Endothelial cell of umbilical vein (primary cell): ENCODE results near the gene NRG3. TPM values are rescaled to one million over a fixed set of nuclear protein-coding genes. Genes with fewer than 3 reads are reported as not detected.

Experiments
- BruUV-seq: library from RNA; stranded (reverse); fragments of 400-500 nt; replicated peaks from 2 replicates; lab custom pipeline; 2021; lab: Mats Ljungman, UMichigan
- CTCF ChIA-PET: fragments of 300-600, 350-600 bp; sonication (Branson Sonifier 250); formaldehyde crosslinking; loops from one replicate; lab custom pipeline; 2021; ENCODE audit warnings: antibody characterized with exemption, inconsistent platforms; lab: Charles Lee
- POLR2A ChIA-PET: fragments of 300-600, 350-600 bp; sonication (Branson Sonifier 250); formaldehyde crosslinking; loops from one replicate; lab custom pipeline; 2021; ENCODE audit warnings: antibody characterized with exemption, inconsistent platforms; lab: Charles Lee
- DNase-seq: peaks from one replicate; pipeline ENCODE4 v3.0.0-alpha.2; 2011; ENCODE audit warnings: low read depth, low spot score
- FAIRE-seq: peaks from 2 replicates; lab custom pipeline; 2011; peaks lifted over from hg19 to GRCh38; lab: Jason Lieb, UNC
- H2AFZ ChIP-seq: 2 replicates; pipeline ENCODE4 v1.6.0; 2012; ENCODE audit warnings: low read depth, low read length, control low read depth, inconsistent platforms
- H3K27ac ChIP-seq: 2 replicates; pipeline ENCODE4 v1.5.1; 2011; ENCODE audit warnings: low read depth, mild to moderate bottlenecking, control low read depth, low read length, moderate library complexity; ENCODE audit not compliant: insufficient read depth
- H3K27me3 ChIP-seq, 2 experiments: 2 replicates each; pipeline versions ENCODE4 v1.6.0 to v1.6.1; 2011; ENCODE audit warnings: low read length in 2 of 2, mixed read lengths in 1 of 2; ENCODE audit not compliant: control insufficient read depth in 2 of 2, insufficient read depth in 2 of 2
- H3K36me3 ChIP-seq, 2 experiments: 2 replicates in 1 of 2; 3 replicates in 1 of 2; pipeline ENCODE4 v1.5.1; 2011; ENCODE audit warnings: low read length in 2 of 2, mild to moderate bottlenecking in 1 of 2, moderate library complexity in 1 of 2; ENCODE audit not compliant: control insufficient read depth in 2 of 2, insufficient read depth in 2 of 2; ENCODE audit errors: extremely low read depth in 1 of 2
- H3K4me1 ChIP-seq: 3 replicates; pipeline ENCODE4 v1.5.1; 2011; ENCODE audit warnings: mild to moderate bottlenecking, low read length; ENCODE audit not compliant: control insufficient read depth, insufficient read depth; ENCODE audit errors: extremely low read depth
- H3K4me2 ChIP-seq: 2 replicates; pipeline ENCODE4 v1.6.1; 2011; ENCODE audit warnings: low read length, control low read depth, mixed read lengths; ENCODE audit not compliant: insufficient read depth
- H3K4me3 ChIP-seq, 3 experiments: fragments of 200-600 bp in 1 of 3; sonication (generic), shearing (Covaris generic) in 1 of 3; replicated peaks in 1 of 3; 2 replicates each; pipeline ENCODE4 v1.5.1; 2011 to 2016; ENCODE audit warnings: control low read depth in 3 of 3, low read length in 3 of 3, mild to moderate bottlenecking in 2 of 3, inconsistent platforms in 1 of 3, low read depth in 1 of 3, moderate library complexity in 1 of 3; ENCODE audit not compliant: insufficient read depth in 1 of 3
- H3K79me2 ChIP-seq: 2 replicates; pipeline ENCODE4 v1.6.0; 2012; ENCODE audit warnings: low read length, inconsistent platforms; ENCODE audit not compliant: control insufficient read depth, insufficient read depth
- H3K9ac ChIP-seq: replicated peaks from 2 replicates; pipeline ENCODE3; 2011; ENCODE audit warnings: low read length, control low read depth; ENCODE audit not compliant: insufficient read depth; ENCODE audit errors: extremely low read depth
- H3K9me1 ChIP-seq: replicated peaks from 3 replicates; pipeline ENCODE4 v1.6.0; 2011; ENCODE audit warnings: mild to moderate bottlenecking, low read length; ENCODE audit not compliant: control insufficient read depth, insufficient read depth; ENCODE audit errors: extremely low read depth
- H3K9me3 ChIP-seq: replicated peaks from 2 replicates; pipeline ENCODE4 v1.5.1; 2012; ENCODE audit warnings: low read length, inconsistent platforms; ENCODE audit not compliant: control insufficient read depth, insufficient read depth
- H4K20me1 ChIP-seq: replicated peaks from 2 replicates; pipeline ENCODE3; 2011; ENCODE audit warnings: mild to moderate bottlenecking, low read length; ENCODE audit not compliant: control insufficient read depth, insufficient read depth; ENCODE audit errors: extremely low read depth
- EZH2 ChIP-seq: IDR thresholded peaks from 2 replicates; pipeline ENCODE4 v1.6.1; 2012; ENCODE audit warnings: borderline replicate concordance, low read depth, mild to moderate bottlenecking, moderate library complexity, low read length, inconsistent platforms; ENCODE audit not compliant: severe bottlenecking
- FOS ChIP-seq: IDR thresholded peaks from 2 replicates; pipeline ENCODE4 v1.6.1; 2011; ENCODE audit warnings: mild to moderate bottlenecking, low read length, moderate library complexity, borderline replicate concordance; ENCODE audit not compliant: insufficient read depth
- GATA2 ChIP-seq: IDR thresholded peaks from 2 replicates; pipeline ENCODE4 v1.7.0; 2011; ENCODE audit warnings: low read depth, mild to moderate bottlenecking, moderate library complexity, mixed read lengths, low read length; ENCODE audit not compliant: insufficient read length, insufficient read depth
- JUN ChIP-seq: IDR thresholded peaks from 2 replicates; pipeline ENCODE4 v1.6.1; 2011; ENCODE audit warnings: borderline replicate concordance, low read depth; ENCODE audit not compliant: insufficient read length, insufficient read depth
- MYC ChIP-seq: IDR thresholded peaks from one replicate; pipeline ENCODE4 v1.6.1; 2011; ENCODE audit warnings: mild to moderate bottlenecking, low read depth, low read length
- POLR2A ChIP-seq: IDR thresholded peaks from 2 replicates; pipeline ENCODE4 v1.6.1; 2012; ENCODE audit warnings: low read depth, mild to moderate bottlenecking, control low read depth, low read length
- POLR2AphosphoS5 ChIP-seq: IDR thresholded peaks from 2 replicates; pipeline ENCODE4 v1.6.1; 2012; ENCODE audit warnings: low read depth, mild to moderate bottlenecking, control low read depth, low read length, moderate library complexity; ENCODE audit not compliant: insufficient read depth
- dilution Hi-C: fragments of 300-500 bp; cut with MboI; formaldehyde crosslinking; loops from one replicate; pipeline ENCODE4 v1.15.0; 2019; ENCODE audit warnings: low sequenced_read_pairs; ENCODE audit not compliant: extremely low pct_ligation_motif_present
- intact Hi-C: fragments of 100-400 bp; cut with micrococcal nuclease; formaldehyde crosslinking; loops from one replicate; pipeline ENCODE4 v1.10.0; 2022
- polyA plus RNA-seq, 4 experiments: library from polyadenylated mRNA; depleted of rRNA in 3 of 4; stranded (reverse) in 3 of 4; unstranded in 1 of 4; fragments of >200 nt; gene quantifications; 2 replicates each; pipeline versions ENCODE4 v1.2.1 to v1.2.3, GENCODE V29; 2011 to 2012; ENCODE audit warnings: missing spikeins in 1 of 4
- total RNA-seq: library from RNA; stranded (reverse); gene quantifications from 2 replicates; pipeline ENCODE4 v1.2.3, GENCODE V29; 2021
- TF ChIP-seq, protein P1 (sequence below): IDR thresholded peaks from 2 replicates; pipeline ENCODE4 v1.6.1; 2011; ENCODE audit not compliant: insufficient read depth, insufficient read length
- TF ChIP-seq, protein P2 (sequence below), 2 donors: IDR thresholded peaks; 1 replicate in 1 of 2; 2 replicates in 1 of 2; pipeline ENCODE4 v1.5.1; 2011; ENCODE audit warnings: low read length in 2 of 2, mild to moderate bottlenecking in 2 of 2, moderate library complexity in 2 of 2, control low read depth in 1 of 2, inconsistent platforms in 1 of 2, low read depth in 1 of 2; ENCODE audit not compliant: insufficient read depth in 1 of 2; ENCODE audit errors: extremely low read depth in 1 of 2

NRG3 gene
- total and polyA plus RNA-seq, 2 donors (not counting 3 experiments of a cell fraction or from before 2014, with no cell fraction given): 1.9 to 3.9 TPM

DNA sequence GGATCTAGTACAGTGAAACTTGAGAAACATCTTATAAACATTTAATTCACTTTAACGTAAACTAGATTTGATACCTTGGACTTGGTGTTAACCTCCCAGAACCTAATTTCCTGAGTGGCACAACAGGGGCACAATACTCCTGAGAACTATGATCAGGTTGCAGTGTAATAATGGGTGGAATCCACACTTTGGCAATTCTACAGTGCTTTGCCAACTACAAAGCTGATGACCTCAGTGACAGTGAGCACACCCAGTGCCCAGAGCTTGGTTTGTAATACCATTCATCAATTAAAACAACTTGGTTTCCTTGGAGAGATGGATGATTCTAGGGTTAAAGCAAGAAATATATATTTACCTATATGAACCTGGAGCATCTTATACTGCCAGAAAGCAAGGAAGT lies 379.2 kb downstream of the NRG3 start:
- Histone ChIP-seq H3K27me3 (no peaks in the 10 kb centered on the region), H3K27ac (no peak overlapping the region), H3K36me3 (no peaks in the 10 kb centered on the region), H4K20me1 (no peaks in the 10 kb centered on the region), H3K4me1 (no peaks in the 10 kb centered on the region), H3K9me1 (no peaks in the 10 kb centered on the region), H3K79me2 (no peaks in the 10 kb centered on the region), H2AFZ (no peak overlapping the region), H3K4me2 (no peak overlapping the region), H3K4me3 (no peak overlapping the region), H3K9ac (no peak overlapping the region), H3K9me3 (no peaks in the 10 kb centered on the region)
- POLR2A ChIA-PET: no interaction called here
- intact Hi-C loops: no loop called here
- TF ChIP-seq GATA2: no peak
- TF ChIP-seq POLR2A: no peak
- TF ChIP-seq POLR2AphosphoS5: no peak
- no peak for TF ChIP-seq JUN
- dilution Hi-C loops: no loop called here
- CTCF ChIA-PET: interaction anchor here (1.1 kb wide), 1 partner anchor 16 kb away, joined by 3 read pairs; no protein-coding TSS in a partner anchor
- no peak for FAIRE-seq
- no TSS peak for BruUV-seq
- DNase-seq: no peak

DNA sequence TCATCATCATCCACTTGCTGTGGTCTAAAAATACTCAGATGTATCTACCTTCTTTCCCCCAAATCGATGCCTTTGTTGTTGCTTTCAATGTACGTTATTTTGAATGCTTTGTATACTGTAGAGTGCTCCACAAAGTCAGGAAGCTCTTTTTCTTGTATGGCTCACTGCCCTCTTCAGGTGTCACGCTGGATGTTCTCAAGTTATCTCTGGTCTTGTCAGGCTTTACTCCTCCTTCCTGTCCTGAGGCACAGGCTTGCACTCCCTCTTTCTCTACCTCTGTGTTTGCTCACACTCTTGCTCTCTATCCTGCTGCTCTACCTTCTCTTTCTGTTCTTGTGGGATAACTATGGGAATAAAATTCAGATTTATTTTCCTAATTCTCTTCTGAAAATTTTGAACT lies 381.3 kb downstream of the NRG3 start:
- H3K27me3 ChIP-seq: no peaks in the 10 kb centered on the region
- TF ChIP-seq GATA2 (no peak), POLR2A (no peak), JUN (no peak), FOS (no peak), MYC (no peak), POLR2AphosphoS5 (no peak), EZH2 (no peak)
- TF ChIP-seq, protein P1, sequence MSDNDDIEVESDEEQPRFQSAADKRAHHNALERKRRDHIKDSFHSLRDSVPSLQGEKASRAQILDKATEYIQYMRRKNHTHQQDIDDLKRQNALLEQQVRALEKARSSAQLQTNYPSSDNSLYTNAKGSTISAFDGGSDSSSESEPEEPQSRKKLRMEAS: no peak
- TF ChIP-seq, protein P2, sequence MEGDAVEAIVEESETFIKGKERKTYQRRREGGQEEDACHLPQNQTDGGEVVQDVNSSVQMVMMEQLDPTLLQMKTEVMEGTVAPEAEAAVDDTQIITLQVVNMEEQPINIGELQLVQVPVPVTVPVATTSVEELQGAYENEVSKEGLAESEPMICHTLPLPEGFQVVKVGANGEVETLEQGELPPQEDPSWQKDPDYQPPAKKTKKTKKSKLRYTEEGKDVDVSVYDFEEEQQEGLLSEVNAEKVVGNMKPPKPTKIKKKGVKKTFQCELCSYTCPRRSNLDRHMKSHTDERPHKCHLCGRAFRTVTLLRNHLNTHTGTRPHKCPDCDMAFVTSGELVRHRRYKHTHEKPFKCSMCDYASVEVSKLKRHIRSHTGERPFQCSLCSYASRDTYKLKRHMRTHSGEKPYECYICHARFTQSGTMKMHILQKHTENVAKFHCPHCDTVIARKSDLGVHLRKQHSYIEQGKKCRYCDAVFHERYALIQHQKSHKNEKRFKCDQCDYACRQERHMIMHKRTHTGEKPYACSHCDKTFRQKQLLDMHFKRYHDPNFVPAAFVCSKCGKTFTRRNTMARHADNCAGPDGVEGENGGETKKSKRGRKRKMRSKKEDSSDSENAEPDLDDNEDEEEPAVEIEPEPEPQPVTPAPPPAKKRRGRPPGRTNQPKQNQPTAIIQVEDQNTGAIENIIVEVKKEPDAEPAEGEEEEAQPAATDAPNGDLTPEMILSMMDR (IDR thresholded peaks at IDR 0.05; ENCODE audit: extremely low read depth in 1 of 2, insufficient read depth in 1 of 2, low read depth in 1 of 2, low read length in 2 of 2): no peak

More for the DNA sequence above, 381.3 kb downstream of the NRG3 start:
- dilution Hi-C loops: no loop called here
- BruUV-seq: no TSS peak
- no peak overlapping the region for H3K9ac ChIP-seq
- no peaks in the 10 kb centered on the region for H4K20me1 ChIP-seq
- FAIRE-seq (no peak), DNase-seq (no peak)
- H3K36me3 ChIP-seq: no peaks in the 10 kb centered on the region
- H3K4me1 ChIP-seq: no peaks in the 10 kb centered on the region
- ChIA-PET CTCF (no interaction called here), POLR2A (no interaction called here)
- no peaks in the 10 kb centered on the region for H3K9me3 ChIP-seq
- no peak overlapping the region for H3K27ac ChIP-seq
- H3K9me1 ChIP-seq: no peaks in the 10 kb centered on the region
- H3K4me2 ChIP-seq: no peak overlapping the region
- no peak overlapping the region for H3K4me3 ChIP-seq
- no peaks in the 10 kb centered on the region for H3K79me2 ChIP-seq
- intact Hi-C loops: no loop called here
- no peak overlapping the region for H2AFZ ChIP-seq
